Medulla oblongata (tissue), 1 donor: ENCODE data around the gene SUPV3L1.
A peak's percentile ranks its signal among the peaks of the same experiment; 100 is the strongest.
"Not testable (repeated sequence)": the region's sequence is repeated elsewhere in the genome, so short reads cannot be mapped to it uniquely, and the experiment has no call there.

Source experiments
- DNase-seq: peaks from one replicate; pipeline ENCODE4 v3.0.0-alpha.2; 2015; ENCODE audit errors: extremely low spot score

Gene SUPV3L1

DNA sequence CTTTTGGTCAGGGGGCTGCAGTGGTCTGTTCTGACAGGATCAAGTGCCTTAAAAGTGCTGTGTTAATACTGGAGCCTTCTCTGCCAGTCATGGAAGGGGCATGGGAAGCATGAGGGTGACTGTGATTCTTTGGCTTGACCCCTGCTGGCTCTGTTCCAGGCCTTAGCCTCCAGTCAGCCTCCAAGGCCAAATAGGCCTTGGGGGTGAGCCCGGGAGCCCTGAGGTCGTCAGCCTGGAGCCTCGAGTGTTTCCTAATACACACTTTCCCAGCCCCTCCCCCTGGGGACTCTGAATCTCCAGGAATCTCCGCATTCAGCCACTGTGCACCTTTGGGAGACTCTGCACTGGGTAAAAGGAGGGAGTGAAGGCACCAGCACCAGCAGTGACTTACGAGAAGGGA is 50.1 kb downstream of the SUPV3L1 start:
- DNase-seq: no peak

DNA sequence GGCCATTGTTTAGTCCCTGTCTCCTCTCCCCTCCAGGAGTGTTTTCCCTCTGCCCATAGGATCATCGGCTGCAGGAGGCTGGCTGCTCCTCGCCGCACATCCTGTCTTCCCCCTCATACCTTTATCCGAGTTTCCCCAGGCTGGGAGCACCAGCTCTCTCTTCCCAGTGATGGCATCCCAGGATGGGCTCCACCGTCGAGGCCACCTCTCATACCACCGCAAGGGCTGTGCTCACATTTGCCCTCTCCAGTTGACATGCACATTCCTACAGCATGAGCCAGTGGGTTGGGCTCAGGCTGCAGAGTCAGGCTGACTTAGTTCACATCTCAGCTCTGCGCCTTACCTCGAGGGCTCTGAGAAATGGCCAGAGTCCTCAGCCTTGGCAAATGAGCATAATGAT is 52.2 kb downstream of the SUPV3L1 start:
- DNase-seq: no peak

DNA sequence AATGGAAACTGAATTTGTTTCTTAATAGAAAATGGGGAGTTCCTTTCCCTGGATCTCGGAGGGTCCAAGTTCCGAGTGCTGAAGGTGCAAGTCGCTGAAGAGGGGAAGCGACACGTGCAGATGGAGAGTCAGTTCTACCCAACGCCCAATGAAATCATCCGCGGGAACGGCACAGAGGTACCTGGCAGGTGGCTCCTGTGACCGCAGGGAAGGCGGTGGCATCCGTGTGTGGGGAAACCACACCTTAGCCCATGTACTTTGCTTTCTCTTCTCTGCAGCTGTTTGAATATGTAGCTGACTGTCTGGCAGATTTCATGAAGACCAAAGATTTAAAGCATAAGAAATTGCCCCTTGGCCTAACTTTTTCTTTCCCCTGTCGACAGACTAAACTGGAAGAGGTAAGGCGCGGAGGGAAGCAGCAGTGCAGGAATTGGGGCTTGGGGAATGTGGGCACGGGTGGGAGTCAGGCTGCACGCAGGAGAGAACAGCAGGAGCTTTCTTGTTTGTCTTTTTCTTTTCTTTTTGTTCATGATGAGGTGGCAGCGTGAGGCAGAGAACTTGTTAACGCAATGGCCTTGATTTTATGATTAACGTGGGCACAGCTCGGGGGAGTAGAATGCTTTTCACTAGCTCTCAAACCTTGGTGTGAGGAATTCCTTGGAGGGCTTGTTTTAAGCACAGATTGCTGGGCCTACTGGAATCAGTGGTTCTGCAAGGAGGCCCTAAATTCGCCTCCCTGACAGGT is 52.9 kb downstream of the SUPV3L1 start:
- DNase-seq: no peak

DNA sequence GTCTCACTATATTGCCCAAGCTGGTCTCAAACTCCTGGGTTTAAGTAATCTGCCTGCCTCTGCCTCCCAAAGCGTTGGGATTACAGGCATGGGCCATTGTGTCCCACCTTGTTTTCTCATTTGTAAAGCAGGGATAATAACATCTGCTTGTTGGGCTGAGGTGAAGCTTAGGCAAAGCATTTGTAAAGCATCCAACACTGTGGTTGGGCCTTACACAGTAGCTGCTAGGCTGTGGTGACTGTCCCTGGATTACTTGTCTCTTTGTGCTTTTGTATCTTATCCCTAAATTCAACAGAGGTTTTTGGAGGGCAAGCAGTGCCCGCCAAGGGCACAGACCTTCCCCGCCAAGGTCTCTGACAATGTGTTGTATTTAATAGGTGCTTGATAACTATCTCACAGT is 54.4 kb downstream of the SUPV3L1 start:
- DNase-seq: no peak

- peak; percentile 92 for DNase-seq
These were observed 57.6 kb downstream of the SUPV3L1 start for GRCh38 chr10:69237528-69238159.

DNA sequence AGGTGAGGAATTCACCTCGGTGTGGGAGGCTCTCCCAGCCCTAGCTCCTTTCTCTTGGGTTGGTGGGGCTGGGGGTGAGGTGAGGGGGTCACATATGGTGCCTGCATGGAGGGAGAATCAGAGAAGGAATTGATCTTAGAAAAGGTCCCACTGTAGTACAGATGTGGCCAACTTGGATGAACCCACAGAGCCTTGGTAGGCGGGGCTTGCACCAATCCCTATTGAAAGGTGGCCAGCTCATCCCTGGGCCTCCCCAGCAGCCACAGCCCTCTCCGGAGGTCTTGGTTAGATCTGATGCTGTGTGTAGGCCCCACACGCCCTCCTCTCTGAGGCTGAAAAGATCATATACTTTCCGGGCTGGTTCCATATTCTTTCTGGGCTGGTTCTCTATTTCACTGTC is 59.1 kb downstream of the SUPV3L1 start:
- no peak for DNase-seq

GRCh38 chr10:69239816-69240434 is 59.9 kb downstream of the SUPV3L1 start:
- no peak for DNase-seq

DNA sequence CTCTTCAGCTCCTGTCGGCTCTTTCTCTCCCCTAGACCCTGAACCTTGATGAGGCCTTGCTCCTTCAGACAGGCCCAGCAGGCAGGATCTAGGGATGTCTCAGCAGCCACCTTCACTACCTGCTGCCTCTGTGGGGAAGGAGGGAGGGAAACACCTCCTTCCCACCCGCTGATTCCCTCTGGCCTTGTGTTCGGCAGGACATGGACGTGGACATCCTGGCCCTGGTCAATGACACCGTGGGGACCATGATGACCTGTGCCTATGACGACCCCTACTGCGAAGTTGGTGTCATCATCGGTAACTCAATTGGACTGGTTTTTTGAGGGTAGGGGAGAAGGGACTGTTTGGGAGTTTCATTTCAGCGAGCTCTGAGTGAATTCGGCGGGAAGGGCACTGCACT is 60.4 kb downstream of the SUPV3L1 start:
- DNase-seq: no peak

- DNase-seq: no peak
These were observed 61.5 kb downstream of the SUPV3L1 start for GRCh38 chr10:69241575-69241974.

DNA sequence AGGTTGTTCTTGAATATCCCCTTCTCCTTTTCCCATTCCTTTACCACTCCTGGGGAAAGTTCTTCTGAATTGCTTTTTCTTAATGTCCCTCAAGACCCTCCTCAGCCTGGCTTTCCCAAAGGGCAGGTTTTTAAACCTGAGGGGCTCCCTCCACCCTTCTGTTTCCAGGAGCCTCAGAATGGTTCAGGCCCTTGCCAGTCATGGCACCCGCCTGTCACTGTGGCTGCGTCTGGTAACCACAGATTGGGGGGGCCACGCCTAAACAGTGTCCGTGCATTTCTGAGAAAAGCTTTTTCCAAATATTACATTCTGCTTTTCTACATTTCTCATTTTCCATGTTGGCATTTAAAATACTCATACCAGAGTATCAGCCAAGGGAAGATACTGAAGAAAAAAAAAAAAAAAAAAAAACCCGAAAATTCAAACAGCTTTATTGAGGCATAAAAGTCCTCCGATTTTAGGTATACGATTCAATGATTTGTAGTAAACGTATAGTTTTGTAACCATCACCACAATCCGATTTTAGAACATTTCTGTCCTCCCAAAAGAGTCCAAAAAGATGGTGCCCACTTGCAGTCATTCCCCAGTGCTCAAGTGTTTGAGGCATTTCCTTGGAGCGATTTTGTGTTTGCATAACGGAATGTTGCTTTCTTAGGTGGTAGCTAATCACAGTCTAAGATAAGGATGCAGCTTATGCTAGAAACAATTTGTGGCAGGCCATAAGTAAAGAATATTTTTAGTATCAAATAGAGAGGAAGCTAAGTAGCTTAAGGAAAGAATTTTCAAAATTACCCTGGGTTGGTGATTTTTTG is 62.2 kb downstream of the SUPV3L1 start:
- DNase-seq: no peak

DNA sequence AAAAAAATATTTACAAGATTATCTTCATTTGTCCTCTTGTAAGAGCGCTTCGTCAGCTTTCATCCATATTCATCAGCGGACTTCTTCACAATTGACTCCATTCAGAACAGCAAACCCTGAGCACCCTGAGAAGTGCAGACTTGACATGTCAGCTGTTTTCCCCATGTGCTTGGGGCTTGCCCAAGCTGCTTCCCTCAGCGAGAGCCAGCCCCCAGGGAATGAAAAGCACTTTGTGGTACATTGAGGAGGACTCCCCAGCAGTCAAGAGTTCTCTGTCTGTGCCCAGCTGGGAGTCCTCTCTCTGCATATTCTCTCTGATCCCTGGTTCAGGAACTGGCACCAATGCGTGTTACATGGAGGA is 62.8 kb downstream of the SUPV3L1 start:
- DNase-seq: peak; percentile 96

DNA sequence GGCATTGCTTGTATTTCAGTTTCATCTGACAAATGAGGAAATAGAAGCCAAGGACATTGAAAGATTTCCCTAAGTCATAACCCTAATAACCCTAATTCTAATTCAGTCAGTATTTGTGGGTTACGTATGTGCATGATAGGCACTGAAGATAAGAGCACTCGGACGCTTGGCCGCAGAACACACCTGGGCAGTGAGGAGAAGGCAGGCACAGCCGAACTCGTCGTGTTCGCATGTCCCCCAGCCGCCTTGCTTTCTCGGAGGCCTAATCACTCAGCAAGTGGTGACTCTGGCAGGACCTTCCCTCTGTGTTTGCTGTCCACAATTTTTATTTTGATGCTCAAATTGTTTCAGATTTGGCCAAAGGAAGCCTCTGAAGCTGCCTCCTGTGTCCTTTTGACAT is 63.8 kb downstream of the SUPV3L1 start:
- no peak for DNase-seq

GRCh38 chr10:69246036-69246435 is 66.0 kb downstream of the SUPV3L1 start:
- no peak for DNase-seq

DNA sequence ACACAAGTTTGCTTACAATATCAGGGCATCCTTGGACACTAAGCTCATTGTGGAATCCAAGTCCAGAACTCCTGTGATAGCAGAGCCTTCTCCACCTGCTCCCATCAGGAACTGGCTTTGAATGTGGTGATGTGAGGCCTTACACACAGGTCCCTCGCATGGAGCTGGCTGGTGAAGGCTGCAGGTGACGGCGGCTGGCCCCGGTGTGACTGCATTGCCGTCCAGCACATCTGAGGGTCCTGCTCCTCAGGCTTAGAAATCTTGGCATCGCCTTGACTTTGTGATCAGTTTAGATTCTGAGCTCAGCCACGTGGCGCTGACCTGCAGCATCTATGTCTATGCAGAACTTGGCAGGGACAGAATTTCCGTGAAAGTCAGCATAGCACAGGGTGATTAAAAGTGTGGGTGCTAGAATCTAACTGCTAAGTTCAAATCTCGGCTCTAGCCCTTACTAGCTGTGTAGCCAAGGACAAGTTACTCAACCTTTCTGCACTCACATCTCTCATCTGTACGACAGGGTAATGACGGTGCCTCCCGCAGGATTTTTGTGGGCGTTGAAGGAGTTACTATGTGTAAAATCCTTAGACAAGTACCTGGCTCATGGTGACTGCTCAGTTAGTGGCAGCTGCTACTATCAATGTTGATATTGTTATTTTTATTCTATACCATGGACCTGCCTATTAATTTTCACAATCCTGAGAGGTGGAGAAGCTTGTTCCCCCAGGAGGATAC is 66.7 kb downstream of the SUPV3L1 start:
- DNase-seq: no peak

- DNase-seq: no peak
These were observed 67.3 kb downstream of the SUPV3L1 start for GRCh38 chr10:69247313-69247710.

DNA sequence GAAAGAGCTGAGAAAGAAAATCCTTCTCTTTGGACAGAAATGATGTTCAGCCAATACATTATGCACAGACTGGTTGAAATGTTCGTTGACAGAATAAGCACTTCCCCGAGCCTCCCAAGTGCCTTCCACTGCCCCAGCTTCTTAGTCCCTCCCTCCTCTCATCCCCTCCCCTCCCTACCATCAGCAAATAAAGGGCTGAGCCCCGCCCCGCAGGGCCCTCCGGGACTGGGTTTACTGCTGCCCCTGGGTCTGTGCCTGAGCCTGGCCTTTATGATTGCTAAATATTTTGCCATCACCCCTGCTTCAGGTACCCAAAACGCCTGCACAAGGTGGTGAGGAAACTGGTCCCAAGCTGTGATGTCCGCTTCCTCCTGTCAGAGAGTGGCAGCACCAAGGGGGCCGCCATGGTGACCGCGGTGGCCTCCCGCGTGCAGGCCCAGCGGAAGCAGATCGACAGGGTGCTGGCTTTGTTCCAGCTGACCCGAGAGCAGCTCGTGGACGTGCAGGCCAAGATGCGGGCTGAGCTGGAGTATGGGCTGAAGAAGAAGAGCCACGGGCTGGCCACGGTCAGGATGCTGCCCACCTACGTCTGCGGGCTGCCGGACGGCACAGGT is 68.2 kb downstream of the SUPV3L1 start:
- DNase-seq: no peak

DNA sequence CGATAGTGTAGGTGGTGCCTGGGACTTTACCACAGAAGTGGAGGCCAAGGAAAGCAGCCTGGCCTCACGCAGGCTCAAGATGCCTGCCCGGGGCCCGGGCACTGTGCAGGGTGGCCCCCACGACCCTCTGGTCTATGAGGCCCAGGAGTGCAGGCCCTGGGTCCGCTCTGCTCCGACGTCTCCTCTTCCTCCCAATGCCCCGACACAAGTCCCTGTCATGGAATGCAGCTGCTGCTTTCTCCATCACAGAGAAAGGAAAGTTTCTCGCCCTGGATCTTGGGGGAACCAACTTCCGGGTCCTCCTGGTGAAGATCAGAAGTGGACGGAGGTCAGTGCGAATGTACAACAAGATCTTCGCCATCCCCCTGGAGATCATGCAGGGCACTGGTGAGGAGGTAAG is 70.0 kb downstream of the SUPV3L1 start:
- no peak for DNase-seq

- not testable (repeated sequence) for DNase-seq
These were observed 71.4 kb downstream of the SUPV3L1 start for GRCh38 chr10:69251417-69251816.

GRCh38 chr10:69253171-69253570 is 73.1 kb downstream of the SUPV3L1 start:
- DNase-seq: no peak

DNA sequence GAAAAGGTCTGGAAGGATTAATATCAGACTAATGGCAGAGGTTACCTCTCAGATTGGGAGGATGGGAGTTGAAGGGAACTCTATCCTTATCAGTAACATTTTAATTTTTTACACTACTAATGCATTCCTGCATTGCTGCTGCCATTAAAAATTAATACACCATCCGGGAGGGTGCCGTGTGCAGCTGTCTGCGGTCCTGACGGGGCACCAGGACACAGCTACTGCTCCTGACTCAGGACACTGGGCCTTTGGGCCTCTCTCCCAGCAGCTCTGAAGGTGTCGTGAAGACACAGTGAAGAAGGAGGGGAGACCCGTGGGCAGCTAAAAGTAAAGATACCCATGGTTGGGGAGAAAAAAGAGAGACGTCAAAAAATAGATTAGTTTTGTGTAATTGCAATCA is 74.8 kb downstream of the SUPV3L1 start:
- no peak for DNase-seq
